K562 (cell line): ENCODE results near the gene STEAP2. TPM values are rescaled to one million over a fixed set of nuclear protein-coding genes. Genes with fewer than 3 reads are reported as not detected.
A peak's percentile ranks its signal among the peaks of the same experiment; 100 is the strongest.

Experiments
- ADNP ChIP-seq: fragments of 200-800 bp; sonication (Bioruptor generic); IDR thresholded peaks from 2 replicates; pipeline ENCODE4 v1.6.1; 2016; ENCODE audit warnings: missing genetic modification characterization, missing compliant biosample characterization
- BCOR ChIP-seq: fragments of 450-650 bp; IDR thresholded peaks from 2 replicates; pipeline ENCODE4 v1.6.1; 2016
- polyA plus RNA-seq, 8 experiments: library from polyadenylated mRNA; depleted of rRNA in 4 of 8; stranded (reverse) in 5 of 8; unstranded in 3 of 8; fragments of >200 nt; fragmentation: Nextera tagmentation in 2 of 8; fragmentation: Illumina TruSeq in 1 of 8; extraction: Ambion mirVana in 2 of 8; extraction: Trizol in 1 of 8; gene quantifications; 2 replicates each; pipeline versions ENCODE4 v1.2.1 to v1.2.3, GENCODE V29; 2011 to 2014; ENCODE audit warnings: inconsistent platforms in 1 of 8, missing spikeins in 1 of 8
- total RNA-seq, 7 experiments: library from RNA; depleted of rRNA in 6 of 7; stranded (reverse); fragments of >200 nt in 6 of 7; fragmentation: Illumina TruSeq in 2 of 7; extraction: Trizol in 2 of 7; gene quantifications; 2 replicates each; pipeline versions ENCODE4 v1.2.1 to v1.2.3, GENCODE V29; 2011 to 2021; ENCODE audit warnings: low replicate concordance in 1 of 7
- TF ChIP-seq, protein P1 (sequence below): fragments of 450-650 bp; IDR thresholded peaks from 2 replicates; pipeline ENCODE4 v1.6.1; 2016; ENCODE audit warnings: mild to moderate bottlenecking, moderate library complexity
- TF ChIP-seq, protein P2 (sequence below), 2 experiments: fragments of 450-650 bp; conservative IDR thresholded peaks; 2 replicates each; pipeline ENCODE4 v1.6.1; 2017; ENCODE audit warnings: mild to moderate bottlenecking in 2 of 2, moderate library complexity in 2 of 2
- TF ChIP-seq, protein P3 (sequence below): fragments of 450-650 bp; IDR thresholded peaks from 2 replicates; pipeline ENCODE4 v1.6.1; 2017; ENCODE audit warnings: antibody characterized with exemption, mild to moderate bottlenecking

STEAP2 gene
- total and polyA plus RNA-seq, 9 of the 15 experiments (the other 6 are each of a cell fraction or from before 2014, with no cell fraction given), result 0.02 to 0.03 TPM; not detected in 7

DNA sequence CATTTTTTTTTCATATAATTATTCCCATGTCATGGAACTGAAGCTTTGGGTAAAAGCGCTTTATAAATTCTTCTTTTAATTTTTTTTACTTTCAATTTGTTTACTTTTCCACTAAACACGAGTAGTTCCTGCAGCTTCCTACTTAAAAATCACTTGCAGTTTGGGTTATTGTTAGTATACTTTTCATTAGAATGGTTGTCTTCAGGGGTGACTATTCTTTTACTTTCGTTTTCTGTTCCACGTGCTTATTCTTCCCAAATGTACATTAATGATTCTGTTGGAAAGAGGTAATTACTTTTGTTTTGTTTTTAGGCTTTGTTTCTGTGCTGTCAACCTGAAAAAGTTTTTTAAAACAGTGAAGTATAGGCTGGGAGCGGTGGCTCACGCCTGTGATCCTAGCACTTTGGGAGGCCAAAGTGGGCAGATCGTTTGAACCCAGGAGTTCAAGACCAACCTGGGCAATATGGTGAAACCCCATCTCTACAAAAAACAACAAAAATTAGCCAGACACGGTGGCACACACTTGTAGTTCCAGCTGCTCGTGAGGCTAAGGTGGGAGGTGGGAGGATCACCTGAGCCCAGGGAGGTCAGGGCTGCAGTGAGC lies 28.2 kb downstream of the STEAP2 start (continued):
- TF ChIP-seq, protein P1, sequence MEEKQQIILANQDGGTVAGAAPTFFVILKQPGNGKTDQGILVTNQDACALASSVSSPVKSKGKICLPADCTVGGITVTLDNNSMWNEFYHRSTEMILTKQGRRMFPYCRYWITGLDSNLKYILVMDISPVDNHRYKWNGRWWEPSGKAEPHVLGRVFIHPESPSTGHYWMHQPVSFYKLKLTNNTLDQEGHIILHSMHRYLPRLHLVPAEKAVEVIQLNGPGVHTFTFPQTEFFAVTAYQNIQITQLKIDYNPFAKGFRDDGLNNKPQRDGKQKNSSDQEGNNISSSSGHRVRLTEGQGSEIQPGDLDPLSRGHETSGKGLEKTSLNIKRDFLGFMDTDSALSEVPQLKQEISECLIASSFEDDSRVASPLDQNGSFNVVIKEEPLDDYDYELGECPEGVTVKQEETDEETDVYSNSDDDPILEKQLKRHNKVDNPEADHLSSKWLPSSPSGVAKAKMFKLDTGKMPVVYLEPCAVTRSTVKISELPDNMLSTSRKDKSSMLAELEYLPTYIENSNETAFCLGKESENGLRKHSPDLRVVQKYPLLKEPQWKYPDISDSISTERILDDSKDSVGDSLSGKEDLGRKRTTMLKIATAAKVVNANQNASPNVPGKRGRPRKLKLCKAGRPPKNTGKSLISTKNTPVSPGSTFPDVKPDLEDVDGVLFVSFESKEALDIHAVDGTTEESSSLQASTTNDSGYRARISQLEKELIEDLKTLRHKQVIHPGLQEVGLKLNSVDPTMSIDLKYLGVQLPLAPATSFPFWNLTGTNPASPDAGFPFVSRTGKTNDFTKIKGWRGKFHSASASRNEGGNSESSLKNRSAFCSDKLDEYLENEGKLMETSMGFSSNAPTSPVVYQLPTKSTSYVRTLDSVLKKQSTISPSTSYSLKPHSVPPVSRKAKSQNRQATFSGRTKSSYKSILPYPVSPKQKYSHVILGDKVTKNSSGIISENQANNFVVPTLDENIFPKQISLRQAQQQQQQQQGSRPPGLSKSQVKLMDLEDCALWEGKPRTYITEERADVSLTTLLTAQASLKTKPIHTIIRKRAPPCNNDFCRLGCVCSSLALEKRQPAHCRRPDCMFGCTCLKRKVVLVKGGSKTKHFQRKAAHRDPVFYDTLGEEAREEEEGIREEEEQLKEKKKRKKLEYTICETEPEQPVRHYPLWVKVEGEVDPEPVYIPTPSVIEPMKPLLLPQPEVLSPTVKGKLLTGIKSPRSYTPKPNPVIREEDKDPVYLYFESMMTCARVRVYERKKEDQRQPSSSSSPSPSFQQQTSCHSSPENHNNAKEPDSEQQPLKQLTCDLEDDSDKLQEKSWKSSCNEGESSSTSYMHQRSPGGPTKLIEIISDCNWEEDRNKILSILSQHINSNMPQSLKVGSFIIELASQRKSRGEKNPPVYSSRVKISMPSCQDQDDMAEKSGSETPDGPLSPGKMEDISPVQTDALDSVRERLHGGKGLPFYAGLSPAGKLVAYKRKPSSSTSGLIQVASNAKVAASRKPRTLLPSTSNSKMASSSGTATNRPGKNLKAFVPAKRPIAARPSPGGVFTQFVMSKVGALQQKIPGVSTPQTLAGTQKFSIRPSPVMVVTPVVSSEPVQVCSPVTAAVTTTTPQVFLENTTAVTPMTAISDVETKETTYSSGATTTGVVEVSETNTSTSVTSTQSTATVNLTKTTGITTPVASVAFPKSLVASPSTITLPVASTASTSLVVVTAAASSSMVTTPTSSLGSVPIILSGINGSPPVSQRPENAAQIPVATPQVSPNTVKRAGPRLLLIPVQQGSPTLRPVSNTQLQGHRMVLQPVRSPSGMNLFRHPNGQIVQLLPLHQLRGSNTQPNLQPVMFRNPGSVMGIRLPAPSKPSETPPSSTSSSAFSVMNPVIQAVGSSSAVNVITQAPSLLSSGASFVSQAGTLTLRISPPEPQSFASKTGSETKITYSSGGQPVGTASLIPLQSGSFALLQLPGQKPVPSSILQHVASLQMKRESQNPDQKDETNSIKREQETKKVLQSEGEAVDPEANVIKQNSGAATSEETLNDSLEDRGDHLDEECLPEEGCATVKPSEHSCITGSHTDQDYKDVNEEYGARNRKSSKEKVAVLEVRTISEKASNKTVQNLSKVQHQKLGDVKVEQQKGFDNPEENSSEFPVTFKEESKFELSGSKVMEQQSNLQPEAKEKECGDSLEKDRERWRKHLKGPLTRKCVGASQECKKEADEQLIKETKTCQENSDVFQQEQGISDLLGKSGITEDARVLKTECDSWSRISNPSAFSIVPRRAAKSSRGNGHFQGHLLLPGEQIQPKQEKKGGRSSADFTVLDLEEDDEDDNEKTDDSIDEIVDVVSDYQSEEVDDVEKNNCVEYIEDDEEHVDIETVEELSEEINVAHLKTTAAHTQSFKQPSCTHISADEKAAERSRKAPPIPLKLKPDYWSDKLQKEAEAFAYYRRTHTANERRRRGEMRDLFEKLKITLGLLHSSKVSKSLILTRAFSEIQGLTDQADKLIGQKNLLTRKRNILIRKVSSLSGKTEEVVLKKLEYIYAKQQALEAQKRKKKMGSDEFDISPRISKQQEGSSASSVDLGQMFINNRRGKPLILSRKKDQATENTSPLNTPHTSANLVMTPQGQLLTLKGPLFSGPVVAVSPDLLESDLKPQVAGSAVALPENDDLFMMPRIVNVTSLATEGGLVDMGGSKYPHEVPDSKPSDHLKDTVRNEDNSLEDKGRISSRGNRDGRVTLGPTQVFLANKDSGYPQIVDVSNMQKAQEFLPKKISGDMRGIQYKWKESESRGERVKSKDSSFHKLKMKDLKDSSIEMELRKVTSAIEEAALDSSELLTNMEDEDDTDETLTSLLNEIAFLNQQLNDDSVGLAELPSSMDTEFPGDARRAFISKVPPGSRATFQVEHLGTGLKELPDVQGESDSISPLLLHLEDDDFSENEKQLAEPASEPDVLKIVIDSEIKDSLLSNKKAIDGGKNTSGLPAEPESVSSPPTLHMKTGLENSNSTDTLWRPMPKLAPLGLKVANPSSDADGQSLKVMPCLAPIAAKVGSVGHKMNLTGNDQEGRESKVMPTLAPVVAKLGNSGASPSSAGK, result peak; percentile 23; the same call in 1 of the 2 replicates
- TF ChIP-seq BCOR (0 out of 2 replicates have a peak, but pooled peaks have one; percentile 13), ADNP (tag) (peak; percentile 34; the same call in 1 of the 2 replicates)
- TF ChIP-seq, protein P2, sequence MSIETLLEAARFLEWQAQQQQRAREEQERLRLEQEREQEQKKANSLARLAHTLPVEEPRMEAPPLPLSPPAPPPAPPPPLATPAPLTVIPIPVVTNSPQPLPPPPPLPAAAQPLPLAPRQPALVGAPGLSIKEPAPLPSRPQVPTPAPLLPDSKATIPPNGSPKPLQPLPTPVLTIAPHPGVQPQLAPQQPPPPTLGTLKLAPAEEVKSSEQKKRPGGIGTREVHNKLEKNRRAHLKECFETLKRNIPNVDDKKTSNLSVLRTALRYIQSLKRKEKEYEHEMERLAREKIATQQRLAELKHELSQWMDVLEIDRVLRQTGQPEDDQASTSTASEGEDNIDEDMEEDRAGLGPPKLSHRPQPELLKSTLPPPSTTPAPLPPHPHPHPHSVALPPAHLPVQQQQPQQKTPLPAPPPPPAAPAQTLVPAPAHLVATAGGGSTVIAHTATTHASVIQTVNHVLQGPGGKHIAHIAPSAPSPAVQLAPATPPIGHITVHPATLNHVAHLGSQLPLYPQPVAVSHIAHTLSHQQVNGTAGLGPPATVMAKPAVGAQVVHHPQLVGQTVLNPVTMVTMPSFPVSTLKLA (conservative IDR thresholded peaks at IDR 0.05), result peak in 1 of 2 experiments; percentile 13; a peak in 1 of 4 replicates
- TF ChIP-seq, protein P3, sequence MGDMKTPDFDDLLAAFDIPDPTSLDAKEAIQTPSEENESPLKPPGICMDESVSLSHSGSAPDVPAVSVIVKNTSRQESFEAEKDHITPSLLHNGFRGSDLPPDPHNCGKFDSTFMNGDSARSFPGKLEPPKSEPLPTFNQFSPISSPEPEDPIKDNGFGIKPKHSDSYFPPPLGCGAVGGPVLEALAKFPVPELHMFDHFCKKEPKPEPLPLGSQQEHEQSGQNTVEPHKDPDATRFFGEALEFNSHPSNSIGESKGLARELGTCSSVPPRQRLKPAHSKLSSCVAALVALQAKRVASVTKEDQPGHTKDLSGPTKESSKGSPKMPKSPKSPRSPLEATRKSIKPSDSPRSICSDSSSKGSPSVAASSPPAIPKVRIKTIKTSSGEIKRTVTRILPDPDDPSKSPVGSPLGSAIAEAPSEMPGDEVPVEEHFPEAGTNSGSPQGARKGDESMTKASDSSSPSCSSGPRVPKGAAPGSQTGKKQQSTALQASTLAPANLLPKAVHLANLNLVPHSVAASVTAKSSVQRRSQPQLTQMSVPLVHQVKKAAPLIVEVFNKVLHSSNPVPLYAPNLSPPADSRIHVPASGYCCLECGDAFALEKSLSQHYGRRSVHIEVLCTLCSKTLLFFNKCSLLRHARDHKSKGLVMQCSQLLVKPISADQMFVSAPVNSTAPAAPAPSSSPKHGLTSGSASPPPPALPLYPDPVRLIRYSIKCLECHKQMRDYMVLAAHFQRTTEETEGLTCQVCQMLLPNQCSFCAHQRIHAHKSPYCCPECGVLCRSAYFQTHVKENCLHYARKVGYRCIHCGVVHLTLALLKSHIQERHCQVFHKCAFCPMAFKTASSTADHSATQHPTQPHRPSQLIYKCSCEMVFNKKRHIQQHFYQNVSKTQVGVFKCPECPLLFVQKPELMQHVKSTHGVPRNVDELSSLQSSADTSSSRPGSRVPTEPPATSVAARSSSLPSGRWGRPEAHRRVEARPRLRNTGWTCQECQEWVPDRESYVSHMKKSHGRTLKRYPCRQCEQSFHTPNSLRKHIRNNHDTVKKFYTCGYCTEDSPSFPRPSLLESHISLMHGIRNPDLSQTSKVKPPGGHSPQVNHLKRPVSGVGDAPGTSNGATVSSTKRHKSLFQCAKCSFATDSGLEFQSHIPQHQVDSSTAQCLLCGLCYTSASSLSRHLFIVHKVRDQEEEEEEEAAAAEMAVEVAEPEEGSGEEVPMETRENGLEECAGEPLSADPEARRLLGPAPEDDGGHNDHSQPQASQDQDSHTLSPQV, result peak; percentile 36
